ENCODE measurements around the gene HGD.

HGD gene

GRCh38 chr3:120682095-120682681 lies at the start of gene HGD:
Gene HGD, minus strand, starts transcription at chr3:120682239. Its CDS starts 128 bp downstream, at chr3:120682111.
- no peak for DNase-seq (ENCODE audit: extremely low read depth in 1 of 2, low read depth in 1 of 2)

- DNase-seq (ENCODE audit: extremely low read depth in 1 of 2, low read depth in 1 of 2), result no peak
Observed at GRCh38 chr3:120730576-120731542, 48.8 kb upstream of the HGD start.

GRCh38 chr3:120726791-120727190 lies 44.8 kb upstream of the HGD start:
- no peak for DNase-seq (ENCODE audit: extremely low read depth in 1 of 2, low read depth in 1 of 2)

- peak; percentile 54 to 67 for DNase-seq (ENCODE audit: extremely low read depth in 1 of 2, low read depth in 1 of 2)
Observed at GRCh38 chr3:120719167-120719834, 37.3 kb upstream of the HGD start.

GRCh38 chr3:120713262-120713661 lies 31.2 kb upstream of the HGD start:
- DNase-seq (ENCODE audit: extremely low read depth in 1 of 2, low read depth in 1 of 2), result no peak

- DNase-seq (ENCODE audit: extremely low read depth in 1 of 2, low read depth in 1 of 2), result no peak
Observed at GRCh38 chr3:120710369-120710768, 28.3 kb upstream of the HGD start.

GRCh38 chr3:120708408-120708807 lies 26.4 kb upstream of the HGD start:
- no peak for DNase-seq (ENCODE audit: extremely low read depth in 1 of 2, low read depth in 1 of 2)

GRCh38 chr3:120706950-120707349 lies 24.9 kb upstream of the HGD start:
- DNase-seq (ENCODE audit: extremely low read depth in 1 of 2, low read depth in 1 of 2), result no peak

- no peak for DNase-seq (ENCODE audit: extremely low read depth in 1 of 2, low read depth in 1 of 2)
Observed at GRCh38 chr3:120705884-120706582, 24.0 kb upstream of the HGD start.

GRCh38 chr3:120699333-120699732 lies 17.3 kb upstream of the HGD start:
- DNase-seq (ENCODE audit: extremely low read depth in 1 of 2, low read depth in 1 of 2), result no peak

GRCh38 chr3:120693439-120694171 lies 11.6 kb upstream of the HGD start:
- DNase-seq (ENCODE audit: extremely low read depth in 1 of 2, low read depth in 1 of 2), result no peak

- DNase-seq (ENCODE audit: extremely low read depth in 1 of 2, low read depth in 1 of 2), result no peak
Observed at GRCh38 chr3:120689395-120689794, 7.4 kb upstream of the HGD start.

GRCh38 chr3:120688121-120688520 lies 6.1 kb upstream of the HGD start:
- DNase-seq (ENCODE audit: extremely low read depth in 1 of 2, low read depth in 1 of 2), result no peak

GRCh38 chr3:120685411-120685810 lies 3.4 kb upstream of the HGD start:
- no peak for DNase-seq (ENCODE audit: extremely low read depth in 1 of 2, low read depth in 1 of 2)

- DNase-seq (ENCODE audit: extremely low read depth in 1 of 2, low read depth in 1 of 2), result no peak
Observed at GRCh38 chr3:120684896-120685295, 2.9 kb upstream of the HGD start.

GRCh38 chr3:120683671-120684301 lies 1.7 kb upstream of the HGD start:
- DNase-seq (ENCODE audit: extremely low read depth in 1 of 2, low read depth in 1 of 2), result no peak

- no peak for DNase-seq (ENCODE audit: extremely low read depth in 1 of 2, low read depth in 1 of 2)
Observed at GRCh38 chr3:120683213-120683612, 1.2 kb upstream of the HGD start.

GRCh38 chr3:120681506-120682038 lies 467 bp downstream of the HGD start:
- no peak for DNase-seq (ENCODE audit: extremely low read depth in 1 of 2, low read depth in 1 of 2)

- no peak for DNase-seq (ENCODE audit: extremely low read depth in 1 of 2, low read depth in 1 of 2)
Observed at GRCh38 chr3:120681018-120681417, 1.0 kb downstream of the HGD start.

Measured in activated CD8-positive, alpha-beta memory T cell treated with anti-CD3 and anti-CD28 coated beads for 1 hour (primary cell).